ENCODE measurements around the gene ARFIP1.
"Not testable (repeated sequence)": the region's sequence is repeated elsewhere in the genome, so short reads cannot be mapped to it uniquely, and the experiment has no call there.

ARFIP1 gene

DNA sequence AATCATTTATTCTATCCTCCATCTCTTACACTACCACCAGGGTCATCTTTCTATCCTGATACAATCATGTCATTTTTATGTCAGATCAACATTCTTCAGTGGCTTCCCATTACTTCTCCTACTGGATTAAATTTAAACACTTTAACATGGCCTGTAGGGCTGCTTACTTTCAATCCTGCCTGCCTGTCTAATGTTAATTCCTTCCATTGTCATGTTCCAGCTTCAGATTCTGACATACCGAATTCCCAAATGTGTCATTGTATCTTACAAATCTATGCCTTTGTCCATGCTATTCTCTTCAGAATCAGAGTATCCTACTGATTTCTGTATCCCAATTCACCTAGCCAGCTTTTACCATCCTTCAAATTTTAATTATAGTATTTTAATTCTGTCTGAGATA, 106.4 kb downstream of the ARFIP1 start:
- no peak overlapping the region for H3K9ac ChIP-seq (ENCODE audit: low read length)
- no peaks in the 10 kb centered on the region for H3K27me3 ChIP-seq (ENCODE audit: control insufficient read depth, insufficient read depth, low read length)
- H3K36me3 ChIP-seq (ENCODE audit: control insufficient read depth, insufficient read depth, low read length) = no peaks in the 10 kb centered on the region
- no peaks in the 10 kb centered on the region for H3K9me3 ChIP-seq (ENCODE audit: control insufficient read depth, low read length)
- no peaks in the 10 kb centered on the region for H3K4me1 ChIP-seq (ENCODE audit: control insufficient read depth, insufficient read depth, low read length)
- H3K4me3 ChIP-seq (ENCODE audit: low read length) = no peak overlapping the region

DNA sequence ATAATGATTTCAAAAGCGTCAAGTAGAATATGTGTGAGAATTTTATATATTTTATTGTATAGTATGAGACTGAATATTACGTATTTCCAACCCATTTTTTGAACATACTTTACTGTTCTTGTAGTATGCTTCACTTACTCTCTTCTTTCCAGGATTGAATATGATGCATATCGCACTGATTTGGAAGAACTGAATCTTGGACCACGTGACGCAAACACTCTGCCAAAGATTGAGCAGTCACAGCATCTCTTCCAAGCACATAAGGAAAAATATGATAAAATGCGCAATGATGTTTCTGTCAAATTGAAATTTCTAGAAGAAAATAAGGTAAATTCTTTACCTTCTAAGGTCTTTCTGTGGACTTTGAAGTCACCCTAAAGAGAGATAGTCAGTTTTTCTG, 108.2 kb downstream of the ARFIP1 start:
- Histone ChIP-seq H3K4me3 (ENCODE audit: low read length) (no peak overlapping the region), H3K9me3 (ENCODE audit: control insufficient read depth, low read length) (no peaks in the 10 kb centered on the region), H3K27me3 (ENCODE audit: control insufficient read depth, insufficient read depth, low read length) (no peaks in the 10 kb centered on the region), H3K4me1 (ENCODE audit: control insufficient read depth, insufficient read depth, low read length) (no peaks in the 10 kb centered on the region), H3K36me3 (ENCODE audit: control insufficient read depth, insufficient read depth, low read length) (no peaks in the 10 kb centered on the region), H3K9ac (ENCODE audit: low read length) (no peak overlapping the region)

DNA sequence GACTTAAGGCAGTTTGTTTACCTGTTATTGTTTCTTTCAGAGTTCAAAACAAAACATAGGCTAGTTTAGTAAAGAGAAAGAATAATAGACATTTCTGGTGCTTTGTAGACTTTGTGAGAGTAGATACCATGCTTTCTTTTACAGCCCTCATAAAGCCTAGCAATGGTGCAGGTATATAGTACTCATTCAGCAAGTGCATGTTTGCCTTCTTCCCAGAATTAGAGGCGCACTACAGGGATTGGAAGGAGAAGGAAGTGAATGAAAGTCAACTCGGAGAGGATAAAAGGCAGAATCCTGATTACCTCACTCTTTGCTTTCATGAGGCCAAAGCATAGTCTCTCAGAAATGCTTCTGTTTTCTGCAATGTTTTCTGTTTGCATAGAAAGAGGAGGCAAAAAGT, 113.2 kb downstream of the ARFIP1 start:
- Histone ChIP-seq H3K4me1 (ENCODE audit: control insufficient read depth, insufficient read depth, low read length) (no peaks in the 10 kb centered on the region), H3K4me3 (ENCODE audit: low read length) (no peak overlapping the region), H3K27me3 (ENCODE audit: control insufficient read depth, insufficient read depth, low read length) (no peaks in the 10 kb centered on the region), H3K36me3 (ENCODE audit: control insufficient read depth, insufficient read depth, low read length) (no peaks in the 10 kb centered on the region), H3K9ac (ENCODE audit: low read length) (no peak overlapping the region), H3K9me3 (ENCODE audit: control insufficient read depth, low read length) (no peaks in the 10 kb centered on the region)

DNA sequence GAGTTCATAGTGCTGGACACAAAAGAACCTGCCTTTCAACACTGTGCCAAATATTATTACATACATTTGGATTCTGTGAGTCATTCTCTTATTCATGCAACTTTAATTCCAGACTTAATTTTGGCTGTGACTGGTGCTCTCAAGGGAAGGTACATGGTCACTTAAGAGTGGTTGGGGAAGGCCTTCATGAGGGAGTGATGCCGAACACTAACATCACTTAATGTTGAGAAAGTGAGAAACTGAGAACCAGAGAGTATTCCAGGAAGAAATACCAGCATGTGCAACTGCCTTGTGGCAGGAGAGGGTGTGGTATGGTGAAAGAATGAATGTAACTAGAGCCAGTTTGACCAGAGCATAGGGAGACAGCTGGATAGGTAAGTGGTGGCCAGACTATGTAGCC, 114.9 kb downstream of the ARFIP1 start:
- H3K4me3 ChIP-seq (ENCODE audit: low read length) = no peak overlapping the region
- H3K27me3 ChIP-seq (ENCODE audit: control insufficient read depth, insufficient read depth, low read length) = no peaks in the 10 kb centered on the region
- H3K4me1 ChIP-seq (ENCODE audit: control insufficient read depth, insufficient read depth, low read length) = no peaks in the 10 kb centered on the region
- no peaks in the 10 kb centered on the region for H3K9me3 ChIP-seq (ENCODE audit: control insufficient read depth, low read length)
- no peak overlapping the region for H3K9ac ChIP-seq (ENCODE audit: low read length)
- no peaks in the 10 kb centered on the region for H3K36me3 ChIP-seq (ENCODE audit: control insufficient read depth, insufficient read depth, low read length)

DNA sequence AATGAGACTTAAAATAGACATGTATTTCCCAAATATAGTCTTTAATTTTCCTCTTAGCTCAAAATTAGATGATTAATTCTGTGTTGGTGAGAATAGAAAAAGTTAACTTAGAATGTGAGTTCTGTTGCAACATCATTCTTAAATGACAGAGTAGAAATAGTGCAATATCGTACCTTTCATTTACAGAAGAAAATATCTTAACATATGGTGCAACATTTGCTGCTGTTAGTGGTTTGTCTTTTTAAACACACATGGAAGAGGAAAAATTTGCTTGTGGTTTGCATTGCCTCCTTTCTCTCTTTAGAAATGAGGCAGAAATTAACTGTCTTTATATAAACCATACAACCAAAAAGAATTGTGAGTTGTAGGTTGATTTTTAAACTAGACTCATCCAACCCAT, 117.1 kb downstream of the ARFIP1 start:
- Histone ChIP-seq H3K9me3 (ENCODE audit: control insufficient read depth, low read length) (no peaks in the 10 kb centered on the region), H3K4me3 (ENCODE audit: low read length) (no peak overlapping the region), H3K36me3 (ENCODE audit: control insufficient read depth, insufficient read depth, low read length) (no peaks in the 10 kb centered on the region), H3K4me1 (ENCODE audit: control insufficient read depth, insufficient read depth, low read length) (no peaks in the 10 kb centered on the region), H3K27me3 (ENCODE audit: control insufficient read depth, insufficient read depth, low read length) (no peaks in the 10 kb centered on the region), H3K9ac (ENCODE audit: low read length) (no peak overlapping the region)

DNA sequence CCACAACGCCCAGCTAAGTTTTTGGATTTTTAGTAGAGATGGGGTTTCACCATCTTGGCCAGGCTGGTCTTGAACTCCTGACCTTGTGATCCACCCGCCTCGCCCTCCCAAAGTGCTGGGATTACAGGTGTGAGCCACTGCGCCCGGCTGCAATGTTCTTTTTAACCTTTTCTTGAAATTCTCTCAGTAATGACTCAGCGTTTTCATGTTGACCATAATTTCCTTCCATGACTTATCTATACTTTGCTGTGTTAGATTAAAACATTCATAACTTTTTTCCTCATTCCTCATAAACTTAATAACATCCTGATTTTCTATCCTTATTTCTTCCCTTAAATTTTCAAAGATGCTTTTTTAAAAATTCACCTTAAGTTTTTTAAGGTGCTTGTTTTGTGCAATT, 118.4 kb downstream of the ARFIP1 start:
- H3K4me1 ChIP-seq (ENCODE audit: control insufficient read depth, insufficient read depth, low read length); H3K9ac ChIP-seq (ENCODE audit: low read length); H3K9me3 ChIP-seq (ENCODE audit: control insufficient read depth, low read length); H3K4me3 ChIP-seq (ENCODE audit: low read length); H3K36me3 ChIP-seq (ENCODE audit: control insufficient read depth, insufficient read depth, low read length); H3K27me3 ChIP-seq (ENCODE audit: control insufficient read depth, insufficient read depth, low read length): not testable (repeated sequence)

DNA sequence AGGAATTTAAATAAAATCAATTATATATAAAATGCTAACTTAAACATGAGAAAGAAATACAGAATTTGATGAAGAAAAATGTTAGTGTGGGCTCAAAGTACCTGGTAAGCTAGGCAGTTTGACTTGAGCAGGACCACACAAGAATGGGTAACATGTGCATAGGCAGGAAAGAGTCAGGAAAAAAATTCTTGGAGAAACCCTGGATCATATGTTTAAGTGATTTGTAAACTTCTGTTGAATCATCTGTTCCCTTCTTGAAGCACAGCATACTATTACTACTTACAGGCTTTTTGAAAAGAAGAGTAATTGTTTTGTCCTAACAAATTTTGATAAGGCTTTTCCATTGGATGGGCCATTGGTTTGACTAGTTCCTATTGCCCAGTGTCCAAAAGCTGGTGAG, 118.9 kb downstream of the ARFIP1 start:
- H3K4me1 ChIP-seq (ENCODE audit: control insufficient read depth, insufficient read depth, low read length) = no peaks in the 10 kb centered on the region
- no peak overlapping the region for H3K9ac ChIP-seq (ENCODE audit: low read length)
- H3K27me3 ChIP-seq (ENCODE audit: control insufficient read depth, insufficient read depth, low read length) = no peaks in the 10 kb centered on the region
- no peaks in the 10 kb centered on the region for H3K36me3 ChIP-seq (ENCODE audit: control insufficient read depth, insufficient read depth, low read length)
- H3K4me3 ChIP-seq (ENCODE audit: low read length) = no peak overlapping the region
- no peaks in the 10 kb centered on the region for H3K9me3 ChIP-seq (ENCODE audit: control insufficient read depth, low read length)

DNA sequence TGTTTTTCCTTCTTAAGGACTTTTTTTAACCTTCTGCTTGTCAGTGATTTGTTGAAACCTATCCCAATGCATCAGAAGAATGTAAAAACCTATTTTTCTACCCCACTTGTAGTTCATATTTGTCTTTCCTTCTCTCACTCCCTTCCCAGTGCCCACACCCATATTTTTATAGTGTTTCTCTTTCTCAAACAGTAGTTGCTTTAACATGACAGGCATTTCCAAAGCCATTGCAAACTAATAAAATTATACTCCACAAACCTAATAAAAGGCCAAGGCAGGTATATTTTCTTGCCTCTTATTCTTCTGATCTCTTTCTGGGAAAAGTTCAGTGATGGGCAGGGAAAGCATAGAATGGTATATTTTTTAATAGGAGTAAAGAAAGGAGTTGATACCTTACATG, 120.6 kb downstream of the ARFIP1 start:
- Histone ChIP-seq H3K4me1 (ENCODE audit: control insufficient read depth, insufficient read depth, low read length) (no peaks in the 10 kb centered on the region), H3K4me3 (ENCODE audit: low read length) (no peak overlapping the region), H3K9ac (ENCODE audit: low read length) (no peak overlapping the region), H3K36me3 (ENCODE audit: control insufficient read depth, insufficient read depth, low read length) (no peaks in the 10 kb centered on the region), H3K27me3 (ENCODE audit: control insufficient read depth, insufficient read depth, low read length) (no peaks in the 10 kb centered on the region), H3K9me3 (ENCODE audit: control insufficient read depth, low read length) (no peaks in the 10 kb centered on the region)

DNA sequence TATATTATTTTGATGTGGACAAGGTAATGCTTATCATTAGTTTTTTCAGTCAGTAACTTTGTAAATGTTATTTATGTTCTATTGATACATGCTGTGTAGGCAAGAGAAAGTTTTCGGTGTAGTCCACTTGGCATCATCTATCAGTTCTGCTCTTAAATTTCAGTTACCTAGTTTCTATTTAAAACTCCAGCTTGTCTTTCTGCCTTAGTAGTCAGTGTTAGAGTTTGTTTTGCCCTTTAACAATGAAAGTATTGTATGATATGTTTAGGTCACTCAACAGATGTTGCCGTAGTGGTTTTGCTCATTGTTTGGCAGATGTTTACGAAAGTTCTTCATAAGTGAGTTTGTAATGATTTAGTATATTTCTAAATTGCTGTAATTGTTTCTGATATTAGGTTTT, 121.5 kb downstream of the ARFIP1 start:
- no peaks in the 10 kb centered on the region for H3K4me1 ChIP-seq (ENCODE audit: control insufficient read depth, insufficient read depth, low read length)
- H3K9me3 ChIP-seq (ENCODE audit: control insufficient read depth, low read length) = no peaks in the 10 kb centered on the region
- no peaks in the 10 kb centered on the region for H3K27me3 ChIP-seq (ENCODE audit: control insufficient read depth, insufficient read depth, low read length)
- no peak overlapping the region for H3K9ac ChIP-seq (ENCODE audit: low read length)
- H3K36me3 ChIP-seq (ENCODE audit: control insufficient read depth, insufficient read depth, low read length) = no peaks in the 10 kb centered on the region
- no peak overlapping the region for H3K4me3 ChIP-seq (ENCODE audit: low read length)

DNA sequence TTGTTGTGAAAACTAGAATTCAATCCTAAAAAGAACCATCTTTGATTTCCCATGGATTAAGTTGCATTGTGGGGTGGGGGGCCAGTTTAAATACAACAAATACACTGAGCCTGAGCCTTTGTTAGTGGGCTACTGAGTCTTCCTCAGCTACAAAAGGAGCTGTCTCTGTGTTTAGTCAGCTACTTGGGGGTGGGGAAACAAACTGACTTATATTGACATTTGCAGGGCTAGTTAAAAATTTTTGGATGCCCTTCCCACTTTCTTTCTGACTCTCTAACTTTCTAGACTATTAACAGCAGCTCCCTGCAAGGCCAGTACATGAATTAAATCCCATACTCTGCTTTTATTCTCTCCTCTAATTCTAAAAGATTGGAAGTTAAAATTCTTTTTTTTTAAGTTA, 123.9 kb downstream of the ARFIP1 start:
- Histone ChIP-seq H3K36me3 (ENCODE audit: control insufficient read depth, insufficient read depth, low read length) (no peaks in the 10 kb centered on the region), H3K9me3 (ENCODE audit: control insufficient read depth, low read length) (no peaks in the 10 kb centered on the region), H3K4me1 (ENCODE audit: control insufficient read depth, insufficient read depth, low read length) (no peaks in the 10 kb centered on the region), H3K27me3 (ENCODE audit: control insufficient read depth, insufficient read depth, low read length) (no peaks in the 10 kb centered on the region), H3K9ac (ENCODE audit: low read length) (no peak overlapping the region), H3K4me3 (ENCODE audit: low read length) (no peak overlapping the region)

DNA sequence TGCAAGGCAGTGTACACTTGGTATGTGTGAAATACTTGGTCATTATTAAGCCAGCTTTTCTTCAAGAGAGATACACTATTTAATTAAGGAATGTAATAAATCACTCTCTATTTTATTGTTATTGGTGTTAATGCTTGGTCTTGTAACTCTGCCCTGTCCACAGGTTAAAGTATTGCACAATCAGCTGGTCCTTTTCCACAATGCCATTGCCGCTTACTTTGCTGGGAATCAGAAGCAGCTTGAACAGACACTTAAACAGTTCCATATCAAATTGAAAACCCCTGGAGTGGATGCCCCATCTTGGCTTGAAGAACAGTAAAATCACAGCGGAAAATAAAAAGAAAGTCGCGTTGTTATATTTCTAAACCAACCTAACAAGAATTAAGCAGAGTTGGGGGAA, 130.1 kb downstream of the ARFIP1 start:
- Histone ChIP-seq H3K27me3 (ENCODE audit: control insufficient read depth, insufficient read depth, low read length) (no peaks in the 10 kb centered on the region), H3K4me3 (ENCODE audit: low read length) (no peak overlapping the region), H3K9ac (ENCODE audit: low read length) (no peak overlapping the region), H3K4me1 (ENCODE audit: control insufficient read depth, insufficient read depth, low read length) (no peaks in the 10 kb centered on the region), H3K36me3 (ENCODE audit: control insufficient read depth, insufficient read depth, low read length) (no peaks in the 10 kb centered on the region), H3K9me3 (ENCODE audit: control insufficient read depth, low read length) (no peaks in the 10 kb centered on the region)

DNA sequence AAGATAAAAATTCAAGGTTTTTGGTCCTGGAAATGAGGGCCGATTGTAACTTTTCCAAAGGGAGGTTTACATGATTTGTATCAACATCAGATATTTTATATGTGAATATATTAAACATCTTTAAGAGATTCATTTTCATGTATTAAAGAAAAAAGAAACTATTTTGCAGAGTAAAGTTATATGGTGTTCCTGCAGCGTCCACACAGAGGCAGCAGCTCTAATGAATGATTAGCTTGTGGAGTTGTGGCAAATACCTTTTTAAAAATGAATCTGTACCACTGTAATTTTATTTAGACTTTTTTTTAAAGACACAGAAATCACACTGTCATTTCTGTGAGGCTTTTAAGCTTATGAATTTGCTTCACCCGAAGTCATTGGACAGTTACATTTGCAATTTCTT, 130.8 kb downstream of the ARFIP1 start:
- Histone ChIP-seq H3K9me3 (ENCODE audit: control insufficient read depth, low read length) (no peaks in the 10 kb centered on the region), H3K4me3 (ENCODE audit: low read length) (no peak overlapping the region), H3K27me3 (ENCODE audit: control insufficient read depth, insufficient read depth, low read length) (no peaks in the 10 kb centered on the region), H3K36me3 (ENCODE audit: control insufficient read depth, insufficient read depth, low read length) (no peaks in the 10 kb centered on the region), H3K9ac (ENCODE audit: low read length) (no peak overlapping the region), H3K4me1 (ENCODE audit: control insufficient read depth, insufficient read depth, low read length) (no peaks in the 10 kb centered on the region)

DNA sequence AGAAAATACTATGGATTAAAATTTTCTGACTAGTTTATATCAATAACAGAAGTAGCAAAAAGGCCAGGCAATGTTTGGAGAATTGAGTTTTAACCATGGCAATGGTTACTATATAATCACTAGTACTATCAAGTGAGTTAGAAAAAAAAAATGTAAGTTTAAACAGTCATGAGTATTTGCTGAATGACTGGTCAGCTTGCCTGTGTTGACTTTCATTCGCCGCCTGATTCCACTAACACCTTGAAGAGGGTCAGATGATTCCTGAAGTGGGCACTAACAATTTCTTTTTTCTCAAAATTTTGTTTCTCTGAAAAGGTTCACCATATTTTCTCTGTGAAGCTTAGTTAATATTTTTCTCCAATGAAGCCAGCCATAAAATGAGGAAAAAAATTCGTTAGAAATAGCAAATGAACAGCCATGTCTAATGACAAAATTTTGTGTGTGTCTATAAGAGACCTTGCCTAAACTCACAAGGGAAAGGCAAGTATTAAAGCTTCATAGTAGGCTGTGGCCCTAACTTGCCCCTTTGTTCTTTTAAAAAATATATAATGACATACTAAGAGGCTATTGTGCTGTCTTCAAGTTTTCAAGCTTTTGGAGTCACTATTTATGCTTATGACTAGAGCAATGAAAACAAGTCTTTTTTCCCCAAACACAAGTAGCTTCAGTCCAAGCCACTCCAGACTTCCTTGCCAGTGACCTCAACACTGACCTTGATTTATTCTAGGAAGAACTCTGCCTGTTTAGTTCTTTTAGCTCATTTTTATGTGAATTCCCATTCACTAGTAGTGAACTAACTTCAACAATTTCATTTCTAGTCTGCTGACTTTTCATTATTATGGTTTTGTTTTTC, 138.0 kb downstream of the ARFIP1 start:
- Histone ChIP-seq H3K9me3 (ENCODE audit: control insufficient read depth, low read length) (no peaks in the 10 kb centered on the region), H3K9ac (ENCODE audit: low read length) (no peak overlapping the region), H3K4me1 (ENCODE audit: control insufficient read depth, insufficient read depth, low read length) (no peaks in the 10 kb centered on the region), H3K4me3 (ENCODE audit: low read length) (no peak overlapping the region), H3K27me3 (ENCODE audit: control insufficient read depth, insufficient read depth, low read length) (no peaks in the 10 kb centered on the region), H3K36me3 (ENCODE audit: control insufficient read depth, insufficient read depth, low read length) (no peaks in the 10 kb centered on the region)
